Measurements from ENCODE around the gene STK39. TPM values are rescaled to one million over a fixed set of nuclear protein-coding genes. Genes with fewer than 3 reads are reported as not detected.

STK39 gene
- total and polyA plus RNA-seq, 2 donors (not counting 1 experiment from before 2014, with no cell fraction given) = 16.7 to 30.1 TPM

DNA sequence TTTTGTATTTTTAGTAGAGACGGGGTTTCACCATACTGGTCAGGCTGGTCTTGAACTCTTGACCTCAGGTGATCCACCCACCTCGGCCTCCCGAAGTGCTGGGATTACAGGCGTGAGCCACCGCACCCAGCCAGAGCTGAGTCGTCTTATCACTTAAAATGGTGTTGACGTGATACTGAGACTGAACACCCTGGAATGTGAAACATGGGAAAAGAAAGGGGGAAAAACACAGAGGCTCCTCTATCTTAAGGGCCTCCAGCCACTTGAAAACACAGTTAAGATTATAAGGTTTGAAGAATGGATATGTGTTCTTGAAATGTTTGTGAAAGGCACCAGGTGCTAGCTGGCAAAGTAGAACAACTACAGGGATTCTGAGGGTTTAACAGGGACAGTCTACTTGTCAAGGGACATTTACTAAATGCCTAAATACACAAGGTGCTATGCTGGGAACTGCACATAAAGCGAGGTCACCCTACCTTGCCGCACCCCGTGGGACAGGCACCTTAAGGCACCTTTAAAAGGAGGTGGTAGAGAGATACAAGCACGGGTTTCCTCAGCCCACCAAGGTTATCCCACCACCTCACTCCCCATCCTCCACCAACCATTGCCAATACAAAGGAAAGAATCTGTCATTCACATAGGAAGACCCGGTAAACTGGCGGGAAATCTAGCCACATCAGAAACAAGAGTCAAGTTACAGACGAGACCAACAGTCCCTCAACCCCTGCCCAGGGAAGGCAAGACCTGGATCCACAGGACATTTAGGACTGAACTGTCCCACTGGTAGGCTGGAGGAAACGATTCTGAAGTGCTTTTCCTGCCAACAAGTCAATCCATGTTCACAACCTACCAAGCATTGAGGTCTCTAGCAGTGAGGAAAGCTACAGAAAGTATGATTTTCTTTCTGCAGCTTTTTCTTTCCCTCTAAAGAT is 43.4 kb downstream of the STK39 start:
- peaks cover 44% of the 10 kb centered on the region for H3K79me2 ChIP-seq (ENCODE audit: control insufficient read depth, insufficient read depth, low read length)
- H3K27me3 ChIP-seq (ENCODE audit: control insufficient read depth, insufficient read depth, low read length) = no peaks in the 10 kb centered on the region

DNA sequence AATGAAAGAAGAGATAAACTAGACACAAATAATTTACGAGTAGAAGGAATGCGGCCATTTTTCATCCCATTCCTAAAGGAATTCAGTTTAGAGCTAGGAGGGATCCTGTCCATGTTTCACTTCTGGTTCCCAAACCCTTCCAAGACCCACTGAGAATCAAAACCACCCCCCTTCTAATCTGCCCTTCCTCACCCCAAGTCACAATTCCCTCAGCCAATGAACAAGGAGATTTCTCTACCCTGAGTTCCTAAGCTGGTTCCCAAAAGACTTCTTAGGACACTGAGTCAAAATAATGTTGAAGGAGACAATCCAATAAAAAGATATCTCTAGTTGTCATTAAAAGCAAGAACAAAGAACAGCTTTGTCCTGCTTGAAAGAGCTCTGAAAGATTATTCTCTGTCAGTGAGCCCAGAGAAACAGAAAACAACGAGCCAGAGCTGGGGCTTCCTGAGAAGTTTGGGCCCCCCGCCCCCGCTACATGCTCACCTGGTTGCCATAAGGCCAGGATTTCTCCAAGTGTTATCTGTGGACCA is 45.7 kb downstream of the STK39 start:
- H3K27ac ChIP-seq (ENCODE audit: insufficient read depth, low read length) = peak overlapping the region; percentile 0
- H3K79me2 ChIP-seq (ENCODE audit: control insufficient read depth, insufficient read depth, low read length) = peaks cover 28% of the 10 kb centered on the region
- TF ChIP-seq EZH2 (IDR thresholded peaks at IDR 0.05; ENCODE audit: low read length, missing control alignments) = no peak
- TF ChIP-seq, protein P1, sequence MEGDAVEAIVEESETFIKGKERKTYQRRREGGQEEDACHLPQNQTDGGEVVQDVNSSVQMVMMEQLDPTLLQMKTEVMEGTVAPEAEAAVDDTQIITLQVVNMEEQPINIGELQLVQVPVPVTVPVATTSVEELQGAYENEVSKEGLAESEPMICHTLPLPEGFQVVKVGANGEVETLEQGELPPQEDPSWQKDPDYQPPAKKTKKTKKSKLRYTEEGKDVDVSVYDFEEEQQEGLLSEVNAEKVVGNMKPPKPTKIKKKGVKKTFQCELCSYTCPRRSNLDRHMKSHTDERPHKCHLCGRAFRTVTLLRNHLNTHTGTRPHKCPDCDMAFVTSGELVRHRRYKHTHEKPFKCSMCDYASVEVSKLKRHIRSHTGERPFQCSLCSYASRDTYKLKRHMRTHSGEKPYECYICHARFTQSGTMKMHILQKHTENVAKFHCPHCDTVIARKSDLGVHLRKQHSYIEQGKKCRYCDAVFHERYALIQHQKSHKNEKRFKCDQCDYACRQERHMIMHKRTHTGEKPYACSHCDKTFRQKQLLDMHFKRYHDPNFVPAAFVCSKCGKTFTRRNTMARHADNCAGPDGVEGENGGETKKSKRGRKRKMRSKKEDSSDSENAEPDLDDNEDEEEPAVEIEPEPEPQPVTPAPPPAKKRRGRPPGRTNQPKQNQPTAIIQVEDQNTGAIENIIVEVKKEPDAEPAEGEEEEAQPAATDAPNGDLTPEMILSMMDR (conservative IDR thresholded peaks at IDR 0.05 in 1 of 2, IDR thresholded peaks at IDR 0.05 in 1 of 2; ENCODE audit: low read depth in 1 of 2, low read length in 2 of 2) = no peak
- H3K4me3 ChIP-seq (replicated peaks in 1 of 4; ENCODE audit: control extremely low read depth in 1 of 4, insufficient read depth in 1 of 4, low read depth in 3 of 4, low read length in 4 of 4) = no peak overlapping the region
- H3K4me2 ChIP-seq (ENCODE audit: extremely low read depth, insufficient read depth, low read length) = peak overlapping the region; percentile 40
- no peak overlapping the region for H2AFZ ChIP-seq (ENCODE audit: low read length)
- no peak overlapping the region for H3K9ac ChIP-seq (ENCODE audit: insufficient read depth, low read length)
- H3K4me1 ChIP-seq (ENCODE audit: control insufficient read depth, extremely low read depth, insufficient read depth, low read length) = peaks cover 5% of the 10 kb centered on the region
- H3K27me3 ChIP-seq (ENCODE audit: control insufficient read depth, insufficient read depth, low read length) = no peaks in the 10 kb centered on the region
- no peaks in the 10 kb centered on the region for H4K20me1 ChIP-seq (ENCODE audit: control insufficient read depth, extremely low read depth, insufficient read depth, low read length)
- H3K9me3 ChIP-seq (ENCODE audit: control insufficient read depth, insufficient read depth, low read depth, low read length) = no peaks in the 10 kb centered on the region
- H3K36me3 ChIP-seq (ENCODE audit: control insufficient read depth, insufficient read depth, low read length) = no peaks in the 10 kb centered on the region
- DNase-seq (ENCODE audit: low read depth in 2 of 2) = no peak

More for the DNA sequence above, 43.4 kb downstream of the STK39 start:
- DNase-seq (ENCODE audit: low read depth in 2 of 2) = no peak
- Histone ChIP-seq H3K4me3 (replicated peaks in 1 of 4; ENCODE audit: control extremely low read depth in 1 of 4, insufficient read depth in 1 of 4, low read depth in 3 of 4, low read length in 4 of 4) (no peak overlapping the region), H3K36me3 (ENCODE audit: control insufficient read depth, insufficient read depth, low read length) (no peaks in the 10 kb centered on the region), H3K4me1 (ENCODE audit: control insufficient read depth, extremely low read depth, insufficient read depth, low read length) (peaks cover 7% of the 10 kb centered on the region), H3K4me2 (ENCODE audit: extremely low read depth, insufficient read depth, low read length) (no peak overlapping the region), H3K9ac (ENCODE audit: insufficient read depth, low read length) (no peak overlapping the region), H4K20me1 (ENCODE audit: control insufficient read depth, extremely low read depth, insufficient read depth, low read length) (no peaks in the 10 kb centered on the region), H3K27ac (ENCODE audit: insufficient read depth, low read length) (no peak overlapping the region), H3K9me3 (ENCODE audit: control insufficient read depth, insufficient read depth, low read depth, low read length) (no peaks in the 10 kb centered on the region), H2AFZ (ENCODE audit: low read length) (no peak overlapping the region)
- no peak for TF ChIP-seq EZH2 (IDR thresholded peaks at IDR 0.05; ENCODE audit: low read length, missing control alignments)
- TF ChIP-seq, protein P1 (conservative IDR thresholded peaks at IDR 0.05 in 1 of 2, IDR thresholded peaks at IDR 0.05 in 1 of 2; ENCODE audit: low read depth in 1 of 2, low read length in 2 of 2) = no peak

DNA sequence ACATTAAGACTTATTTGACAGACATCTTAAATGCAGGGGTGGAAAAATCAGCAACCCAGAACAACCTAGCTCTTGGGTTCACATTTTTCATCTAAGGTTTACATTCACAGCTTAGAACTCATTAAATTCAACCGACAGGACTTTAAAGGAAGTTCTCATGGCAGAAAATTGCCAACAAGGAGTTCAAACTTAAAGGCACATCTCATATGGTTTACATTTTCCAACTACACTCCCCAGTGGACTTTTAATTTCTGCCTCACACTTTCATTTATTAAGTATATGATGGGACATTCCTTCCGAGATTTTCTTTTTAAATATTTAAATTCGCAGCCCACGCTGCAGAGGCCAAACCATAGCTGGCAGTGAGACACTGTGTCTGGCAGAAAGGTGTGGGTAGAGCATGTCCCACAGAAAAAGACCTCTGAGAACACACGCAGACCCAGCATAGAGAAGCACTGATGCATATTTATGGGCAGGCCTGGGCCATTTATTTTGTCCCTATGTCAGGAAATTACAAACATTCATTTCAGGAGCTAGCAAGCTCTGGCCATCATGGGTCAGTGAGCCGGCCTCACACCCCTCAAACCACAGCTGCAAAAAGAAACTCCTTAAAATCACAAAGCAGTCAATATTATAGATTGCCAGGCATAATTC is 46.3 kb downstream of the STK39 start:
- TF ChIP-seq, protein P1 (conservative IDR thresholded peaks at IDR 0.05 in 1 of 2, IDR thresholded peaks at IDR 0.05 in 1 of 2; ENCODE audit: low read depth in 1 of 2, low read length in 2 of 2) = no peak
- TF ChIP-seq EZH2 (IDR thresholded peaks at IDR 0.05; ENCODE audit: low read length, missing control alignments) = no peak
- H3K79me2 ChIP-seq (ENCODE audit: control insufficient read depth, insufficient read depth, low read length) = peaks cover 28% of the 10 kb centered on the region

More for the DNA sequence above, 46.3 kb downstream of the STK39 start:
- H3K36me3 ChIP-seq (ENCODE audit: control insufficient read depth, insufficient read depth, low read length) = no peaks in the 10 kb centered on the region
- H3K4me3 ChIP-seq (replicated peaks in 1 of 4; ENCODE audit: control extremely low read depth in 1 of 4, insufficient read depth in 1 of 4, low read depth in 3 of 4, low read length in 4 of 4) = no peak overlapping the region
- peak overlapping the region; percentile 0 for H3K27ac ChIP-seq (ENCODE audit: insufficient read depth, low read length)
- peak in 1 of 2 donors; percentile 88 for DNase-seq (ENCODE audit: low read depth in 2 of 2)
- H2AFZ ChIP-seq (ENCODE audit: low read length) = no peak overlapping the region
- H4K20me1 ChIP-seq (ENCODE audit: control insufficient read depth, extremely low read depth, insufficient read depth, low read length) = no peaks in the 10 kb centered on the region
- peaks cover 5% of the 10 kb centered on the region for H3K4me1 ChIP-seq (ENCODE audit: control insufficient read depth, extremely low read depth, insufficient read depth, low read length)
- no peaks in the 10 kb centered on the region for H3K27me3 ChIP-seq (ENCODE audit: control insufficient read depth, insufficient read depth, low read length)
- H3K9ac ChIP-seq (ENCODE audit: insufficient read depth, low read length) = no peak overlapping the region
- no peaks in the 10 kb centered on the region for H3K9me3 ChIP-seq (ENCODE audit: control insufficient read depth, insufficient read depth, low read depth, low read length)
- peak overlapping the region; percentile 40 for H3K4me2 ChIP-seq (ENCODE audit: extremely low read depth, insufficient read depth, low read length)

Measured in fibroblast of lung (primary cell).